Nephron (organoid): ENCODE data around the gene IL24.
A peak's percentile ranks its signal among the peaks of the same experiment; 100 is the strongest.

ENCODE experiments used
- H3K27ac Mint-ChIP-seq, 3 experiments: 2 replicates each; pipeline ENCODE4 v1.8.0; 2020; ENCODE audit warnings: mixed read lengths in 3 of 3, mild to moderate bottlenecking in 2 of 3, moderate library complexity in 1 of 3
- H3K27me3 Mint-ChIP-seq: 2 replicates; pipeline ENCODE4 v1.8.0; 2021; ENCODE audit warnings: low read depth, mild to moderate bottlenecking, moderate library complexity, mixed read lengths
- H3K36me3 Mint-ChIP-seq: 2 replicates; pipeline ENCODE4 v1.8.0; 2020; ENCODE audit warnings: low read depth, mixed read lengths
- H3K4me1 Mint-ChIP-seq: 2 replicates; pipeline ENCODE4 v1.8.0; 2020; ENCODE audit warnings: mixed read lengths
- H3K4me3 Mint-ChIP-seq, 3 experiments: 2 replicates each; pipeline ENCODE4 v1.8.0; 2020; ENCODE audit warnings: mild to moderate bottlenecking in 3 of 3, mixed read lengths in 3 of 3, moderate library complexity in 2 of 3
- H3K9me3 Mint-ChIP-seq: 2 replicates; pipeline ENCODE4 v1.8.0; 2020; ENCODE audit warnings: mixed read lengths
- TF ChIP-seq, protein P1 (sequence below), 3 experiments: fragments of 200-600 bp; sonication (generic); IDR thresholded peaks; one replicate each; pipeline ENCODE4 v1.5.0; 2021; ENCODE audit warnings: antibody characterized with exemption in 3 of 3; ENCODE audit not compliant: unreplicated experiment in 3 of 3

The IL24 gene

DNA sequence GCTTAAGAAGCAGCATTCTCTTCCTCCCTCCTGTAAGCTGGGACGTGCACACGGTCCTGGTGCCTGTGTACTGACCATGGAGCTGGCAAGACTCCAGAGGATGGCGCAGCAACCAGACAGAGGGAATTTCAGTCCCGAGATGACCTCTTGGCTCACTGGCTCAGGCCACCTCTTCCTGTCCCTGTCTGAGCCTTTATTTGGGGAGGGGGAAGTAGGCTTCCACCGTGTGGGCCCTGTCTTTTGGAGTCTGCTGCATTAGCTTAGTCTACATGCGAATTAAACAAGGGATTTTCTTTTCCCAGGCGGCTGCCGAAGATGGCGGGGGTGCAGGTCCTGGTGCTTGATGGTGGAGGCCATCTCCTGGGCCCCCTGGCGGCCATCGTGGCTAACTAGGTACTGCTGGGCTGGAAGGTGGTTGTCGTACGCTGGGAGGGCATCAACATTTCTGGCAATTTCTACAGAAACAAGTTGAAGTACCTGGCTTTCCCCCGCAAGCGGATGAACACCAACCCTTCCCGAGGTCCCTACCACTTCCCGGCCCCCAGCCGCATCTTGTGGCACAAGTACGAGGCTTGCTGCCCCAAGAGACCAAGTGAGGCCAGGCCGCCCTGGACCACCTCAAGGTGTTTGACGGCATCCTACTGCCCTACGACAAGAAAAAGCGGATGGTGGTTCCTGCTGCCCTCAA, 10.2 kb downstream of the IL24 start:
- Mint-ChIP-seq H3K4me1 (peaks cover 12% of the 10 kb centered on the region), H3K27ac (no peak overlapping the region), H3K27me3 (peaks cover 78% of the 10 kb centered on the region), H3K9me3 (no peaks in the 10 kb centered on the region), H3K4me3 (peak overlapping the region in 2 of 3 experiments; percentile 12 to 51), H3K36me3 (no peaks in the 10 kb centered on the region)
- TF ChIP-seq, protein P1, sequence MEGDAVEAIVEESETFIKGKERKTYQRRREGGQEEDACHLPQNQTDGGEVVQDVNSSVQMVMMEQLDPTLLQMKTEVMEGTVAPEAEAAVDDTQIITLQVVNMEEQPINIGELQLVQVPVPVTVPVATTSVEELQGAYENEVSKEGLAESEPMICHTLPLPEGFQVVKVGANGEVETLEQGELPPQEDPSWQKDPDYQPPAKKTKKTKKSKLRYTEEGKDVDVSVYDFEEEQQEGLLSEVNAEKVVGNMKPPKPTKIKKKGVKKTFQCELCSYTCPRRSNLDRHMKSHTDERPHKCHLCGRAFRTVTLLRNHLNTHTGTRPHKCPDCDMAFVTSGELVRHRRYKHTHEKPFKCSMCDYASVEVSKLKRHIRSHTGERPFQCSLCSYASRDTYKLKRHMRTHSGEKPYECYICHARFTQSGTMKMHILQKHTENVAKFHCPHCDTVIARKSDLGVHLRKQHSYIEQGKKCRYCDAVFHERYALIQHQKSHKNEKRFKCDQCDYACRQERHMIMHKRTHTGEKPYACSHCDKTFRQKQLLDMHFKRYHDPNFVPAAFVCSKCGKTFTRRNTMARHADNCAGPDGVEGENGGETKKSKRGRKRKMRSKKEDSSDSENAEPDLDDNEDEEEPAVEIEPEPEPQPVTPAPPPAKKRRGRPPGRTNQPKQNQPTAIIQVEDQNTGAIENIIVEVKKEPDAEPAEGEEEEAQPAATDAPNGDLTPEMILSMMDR (IDR thresholded peaks at IDR 0.05; ENCODE audit: unreplicated experiment in 3 of 3), result no peak

GRCh38 chr1:206908038-206908437, 10.8 kb downstream of the IL24 start:
- Mint-ChIP-seq H3K27me3 (peaks cover 78% of the 10 kb centered on the region), H3K4me1 (peaks cover 12% of the 10 kb centered on the region), H3K27ac (no peak overlapping the region), H3K9me3 (no peaks in the 10 kb centered on the region), H3K36me3 (no peaks in the 10 kb centered on the region), H3K4me3 (peak overlapping the region; percentile 12 to 60 (median 51))
- TF ChIP-seq, protein P1 (IDR thresholded peaks at IDR 0.05; ENCODE audit: unreplicated experiment in 3 of 3), result no peak

DNA sequence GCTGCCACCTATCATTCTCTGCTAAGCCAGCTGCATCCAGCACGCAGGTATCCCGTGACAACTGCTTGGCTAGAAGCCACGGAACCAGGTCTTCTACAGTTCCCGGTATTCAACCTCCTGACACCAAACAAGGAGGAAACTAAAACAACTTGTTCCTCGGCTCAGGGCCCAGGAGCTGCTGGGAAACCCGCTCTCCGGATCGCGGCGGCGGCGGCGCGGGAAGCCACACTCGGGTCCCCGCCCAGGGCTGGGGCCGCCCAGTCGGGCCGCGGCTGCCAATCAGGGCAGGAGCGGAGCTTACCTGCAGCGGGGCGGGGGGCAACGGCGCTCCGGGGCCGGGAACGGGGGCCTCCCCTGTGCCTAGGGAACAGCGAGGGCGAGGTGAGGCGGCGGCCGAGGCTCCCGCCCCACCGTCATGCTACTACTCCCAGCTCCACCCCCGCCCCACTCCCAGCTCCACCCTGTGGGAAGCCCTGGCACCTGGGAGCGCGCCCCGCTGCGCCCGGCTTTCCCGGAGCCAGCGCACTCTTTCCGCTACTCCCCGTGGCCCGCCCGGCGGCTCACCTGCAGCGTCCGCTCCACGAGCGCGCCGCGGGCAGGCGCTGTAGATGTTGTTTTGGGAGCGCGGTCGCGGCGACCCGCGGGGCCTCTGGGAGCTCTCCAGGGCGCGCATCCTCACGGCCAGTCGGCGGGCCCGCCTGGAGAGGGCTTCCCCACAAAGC, 12.1 kb downstream of the IL24 start:
- Mint-ChIP-seq H3K27ac (peak overlapping the region in 1 of 3 experiments; percentile 36), H3K36me3 (no peaks in the 10 kb centered on the region), H3K4me3 (peak overlapping the region; percentile 59 to 74 (median 68)), H3K4me1 (peaks cover 4% of the 10 kb centered on the region), H3K9me3 (no peaks in the 10 kb centered on the region), H3K27me3 (peaks cover 86% of the 10 kb centered on the region)
- TF ChIP-seq, protein P1 (IDR thresholded peaks at IDR 0.05; ENCODE audit: unreplicated experiment in 3 of 3), result no peak

DNA sequence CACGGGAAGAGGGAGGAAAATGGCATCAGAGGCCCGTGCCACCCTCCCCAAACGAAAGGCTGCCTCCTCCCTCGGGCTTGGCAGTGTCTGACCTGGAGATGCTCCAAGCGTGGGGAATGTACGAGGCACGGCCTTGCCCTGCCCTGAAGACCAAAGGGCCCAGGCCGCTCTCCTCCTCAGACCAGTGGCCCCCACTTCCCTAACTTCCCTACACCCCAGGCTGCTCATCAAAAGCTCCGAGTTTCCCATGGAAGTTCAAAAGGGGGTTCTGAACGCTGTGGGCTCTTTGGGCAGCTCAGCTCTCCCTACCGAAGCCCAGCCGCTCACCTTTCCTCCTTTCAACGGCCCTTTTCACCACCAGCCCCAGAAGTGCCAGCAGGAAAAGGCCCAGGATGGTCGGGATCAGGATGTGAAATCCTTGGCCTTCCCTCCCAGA, 12.7 kb downstream of the IL24 start:
- H3K9me3 Mint-ChIP-seq, result no peaks in the 10 kb centered on the region
- peak overlapping the region; percentile 55 to 67 (median 55) for H3K4me3 Mint-ChIP-seq
- no peaks in the 10 kb centered on the region for H3K36me3 Mint-ChIP-seq
- H3K27ac Mint-ChIP-seq, result no peak overlapping the region
- TF ChIP-seq, protein P1 (IDR thresholded peaks at IDR 0.05; ENCODE audit: unreplicated experiment in 3 of 3), result no peak
- peaks cover 4% of the 10 kb centered on the region for H3K4me1 Mint-ChIP-seq
- peaks cover 87% of the 10 kb centered on the region for H3K27me3 Mint-ChIP-seq

GRCh38 chr1:206911064-206911663, 13.9 kb downstream of the IL24 start:
- H3K9me3 Mint-ChIP-seq, result no peaks in the 10 kb centered on the region
- peaks cover 87% of the 10 kb centered on the region for H3K27me3 Mint-ChIP-seq
- no peak overlapping the region for H3K27ac Mint-ChIP-seq
- H3K36me3 Mint-ChIP-seq, result no peaks in the 10 kb centered on the region
- TF ChIP-seq, protein P1 (IDR thresholded peaks at IDR 0.05; ENCODE audit: unreplicated experiment in 3 of 3), result peak; percentile 85 to 95 (median 93)
- peak overlapping the region; percentile 37 to 59 (median 52) for H3K4me3 Mint-ChIP-seq
- H3K4me1 Mint-ChIP-seq, result peaks cover 4% of the 10 kb centered on the region
